NT2/D1 (cell line): Measurements from ENCODE around the gene LPGAT1.
A peak's percentile ranks its signal among the peaks of the same experiment; 100 is the strongest.
"Not testable (repeated sequence)": the region's sequence is repeated elsewhere in the genome, so short reads cannot be mapped to it uniquely, and the experiment has no call there.

Source experiments
- DNase-seq: peaks from one replicate; pipeline ENCODE4 v3.0.0-alpha.2; 2011; ENCODE audit warnings: low read depth, low spot score
- H3K27me3 ChIP-seq: 2 replicates; pipeline ENCODE4 v1.6.0; 2011; ENCODE audit warnings: mild to moderate bottlenecking; ENCODE audit not compliant: insufficient read length, insufficient read depth
- H3K36me3 ChIP-seq: 2 replicates; pipeline ENCODE4 v1.6.1; 2011; ENCODE audit warnings: mild to moderate bottlenecking, low read length, mixed read lengths; ENCODE audit not compliant: insufficient read depth, insufficient read length
- H3K4me1 ChIP-seq: 2 replicates; pipeline ENCODE4 v1.5.1; 2011; ENCODE audit not compliant: insufficient read depth, insufficient read length
- H3K4me3 ChIP-seq: 2 replicates; pipeline ENCODE4 v1.5.1; 2011; ENCODE audit warnings: low read depth; ENCODE audit not compliant: insufficient read length
- H3K9ac ChIP-seq: 2 replicates; pipeline ENCODE4 v1.6.0; 2011; ENCODE audit warnings: low read depth; ENCODE audit not compliant: insufficient read length
- H3K9me3 ChIP-seq: 2 replicates; pipeline ENCODE4 v1.5.1; 2011; ENCODE audit warnings: mild to moderate bottlenecking, low read length; ENCODE audit not compliant: insufficient read depth
- SUZ12 ChIP-seq: IDR thresholded peaks from 2 replicates; pipeline ENCODE4 v1.6.1; 2011; ENCODE audit not compliant: insufficient read length, insufficient read depth; ENCODE audit errors: extremely low read depth
- YY1 ChIP-seq: IDR thresholded peaks from 2 replicates; pipeline ENCODE4 v1.6.1; 2011; ENCODE audit not compliant: insufficient read length, insufficient read depth
- ZNF274 ChIP-seq: IDR thresholded peaks from 2 replicates; pipeline ENCODE4 v1.6.1; 2011; ENCODE audit warnings: mild to moderate bottlenecking, low read depth, low read length

LPGAT1 gene

GRCh38 chr1:211830328-211831142 lies at the start of gene LPGAT1:
TSS of gene LPGAT1 (minus strand) at chr1:211830763. CDS start at chr1:211829296, 1,467 bp downstream.
- TF ChIP-seq SUZ12 (no peak), ZNF274 (no peak), YY1 (no peak)
- DNase-seq: peak; percentile 70
- Histone ChIP-seq H3K4me3 (peak within 1 kb of the TSS; percentile 71), H3K9ac (peak within 1 kb of the TSS; percentile 82), H3K4me1 (no peaks in the 10 kb centered on the region), H3K9me3 (no peaks in the 10 kb centered on the region), H3K36me3 (peaks cover under 1% of the 10 kb centered on the region), H3K27me3 (peaks cover 13% of the 10 kb centered on the region)

DNA sequence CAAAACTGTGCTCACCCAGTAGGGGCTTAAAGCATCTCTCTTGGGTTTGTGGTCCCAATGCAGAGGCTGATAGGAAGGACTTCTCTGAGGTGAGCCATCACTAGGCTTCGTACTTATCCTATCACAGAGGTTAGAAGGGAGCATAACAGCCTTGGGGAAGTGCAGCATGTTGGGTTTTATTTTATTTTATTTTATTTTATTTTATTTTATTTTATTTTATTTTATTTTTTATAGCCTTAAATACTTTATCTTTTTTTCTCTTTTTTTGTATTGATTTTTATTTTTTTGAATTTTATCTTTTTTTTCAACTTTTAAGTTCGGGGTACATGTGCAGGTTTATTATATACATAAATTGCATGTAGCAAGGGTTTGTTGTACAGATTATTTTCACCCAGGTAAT lies 48.9 kb upstream of the LPGAT1 start:
- no peak for DNase-seq
- H3K27me3 ChIP-seq: no peaks in the 10 kb centered on the region
- no peaks in the 10 kb centered on the region for H3K4me1 ChIP-seq
- TF ChIP-seq SUZ12 (no peak), ZNF274 (no peak), YY1 (no peak)
- H3K4me3 ChIP-seq: no peak overlapping the region
- H3K36me3 ChIP-seq: no peaks in the 10 kb centered on the region
- no peak overlapping the region for H3K9ac ChIP-seq
- H3K9me3 ChIP-seq: no peaks in the 10 kb centered on the region

DNA sequence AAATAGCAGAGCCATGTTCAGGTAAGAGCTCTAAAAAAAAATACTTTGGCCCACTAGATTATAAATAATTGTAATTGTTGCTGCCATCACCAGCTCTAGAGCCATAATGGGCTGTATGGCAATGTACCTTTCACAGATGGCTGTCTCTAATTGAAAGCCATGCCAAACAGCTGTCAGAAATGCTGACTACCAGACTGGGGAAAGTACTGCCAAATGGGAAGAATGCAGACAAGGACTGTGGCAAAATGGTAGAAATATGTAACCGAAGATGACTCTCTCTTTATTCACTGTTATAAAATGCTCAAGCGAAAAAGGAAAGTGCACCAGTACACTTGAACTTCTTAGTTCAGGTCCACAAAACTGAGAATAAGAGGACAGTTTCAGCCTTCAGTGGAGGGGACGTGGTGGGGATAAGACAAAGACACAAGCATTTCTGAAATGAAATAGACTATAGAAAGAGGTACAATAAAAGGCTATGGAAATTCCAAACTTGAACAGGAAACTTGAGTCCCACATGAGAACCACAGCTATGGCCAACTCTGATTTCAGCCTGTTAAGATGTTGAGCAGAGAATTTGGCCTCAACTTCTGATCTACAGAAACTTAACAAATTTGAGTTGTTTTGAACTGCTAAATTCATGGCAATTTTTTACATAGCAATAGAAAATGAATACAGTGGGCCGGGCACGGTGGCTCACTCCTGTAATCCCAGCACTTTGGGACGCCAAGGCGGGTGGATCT lies 46.5 kb upstream of the LPGAT1 start:
- Histone ChIP-seq H3K36me3 (no peaks in the 10 kb centered on the region), H3K9me3 (no peaks in the 10 kb centered on the region), H3K4me3 (no peak overlapping the region), H3K4me1 (no peaks in the 10 kb centered on the region), H3K27me3 (no peaks in the 10 kb centered on the region), H3K9ac (no peak overlapping the region)
- no peak for DNase-seq
- TF ChIP-seq ZNF274 (no peak), YY1 (no peak), SUZ12 (no peak)

DNA sequence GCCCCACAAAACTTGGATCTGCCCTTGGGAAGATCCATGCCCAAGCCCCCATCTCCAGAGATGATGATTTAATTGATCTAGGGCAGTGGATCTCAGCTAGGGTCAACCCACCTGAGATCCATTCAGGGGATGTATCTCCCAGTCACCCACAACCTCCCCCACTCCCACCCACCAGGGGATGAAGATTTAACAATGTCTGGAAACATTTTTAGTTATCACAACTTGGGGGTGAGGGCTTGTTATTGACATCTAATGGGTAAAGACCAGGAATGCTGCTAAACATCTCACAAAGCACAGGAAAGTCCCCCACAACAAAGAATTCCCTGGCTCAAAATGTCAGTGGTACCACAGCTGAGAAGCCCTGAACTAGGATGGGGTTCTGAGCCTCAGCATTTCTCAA lies 45.0 kb upstream of the LPGAT1 start:
- no peaks in the 10 kb centered on the region for H3K9me3 ChIP-seq
- no peaks in the 10 kb centered on the region for H3K4me1 ChIP-seq
- no peak for TF ChIP-seq YY1
- TF ChIP-seq ZNF274: no peak
- no peak for TF ChIP-seq SUZ12
- no peaks in the 10 kb centered on the region for H3K36me3 ChIP-seq
- no peak overlapping the region for H3K4me3 ChIP-seq
- no peaks in the 10 kb centered on the region for H3K27me3 ChIP-seq
- DNase-seq: no peak
- no peak overlapping the region for H3K9ac ChIP-seq

DNA sequence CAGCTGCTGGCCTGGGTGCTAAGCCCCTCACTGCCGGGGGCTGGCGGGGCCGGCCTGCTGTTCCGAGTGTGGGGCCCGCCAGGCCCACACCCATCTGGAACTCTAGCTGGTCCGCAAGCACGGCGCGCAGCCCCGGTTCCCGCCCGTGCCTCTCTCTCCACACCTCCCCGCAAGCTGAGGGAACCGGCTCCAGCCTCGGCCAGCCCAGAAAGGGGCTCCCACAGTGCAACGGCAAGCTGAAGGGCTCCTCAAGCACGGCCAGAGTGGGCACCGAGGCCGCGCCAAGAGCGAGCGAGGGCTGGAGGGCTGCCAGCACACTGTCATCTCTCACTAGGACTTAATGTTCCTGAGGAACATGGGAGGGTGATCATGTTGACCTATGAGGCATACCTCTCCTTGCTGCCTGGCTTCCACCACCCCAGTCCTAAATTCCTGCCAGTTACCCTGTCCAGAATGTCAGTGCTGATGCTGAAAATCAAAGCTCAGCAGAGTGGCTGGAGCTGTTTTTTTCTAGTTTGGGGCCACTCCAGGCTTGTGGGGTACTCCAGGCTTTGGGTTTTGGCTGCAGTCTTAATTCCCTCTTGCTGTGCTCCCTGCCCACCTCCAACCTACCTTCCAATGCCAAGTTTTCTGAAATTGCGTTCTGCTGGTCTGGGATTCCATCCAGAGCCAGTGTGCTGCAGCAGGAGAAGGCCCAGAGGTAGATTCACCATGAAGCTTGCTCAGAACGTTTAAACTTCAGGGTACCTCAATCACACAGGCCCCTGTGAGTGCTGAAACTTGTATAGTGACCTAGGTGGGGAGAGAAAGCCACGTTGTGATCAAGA lies 44.2 kb upstream of the LPGAT1 start:
- Histone ChIP-seq H3K4me1 (no peaks in the 10 kb centered on the region), H3K4me3 (no peak overlapping the region), H3K27me3 (no peaks in the 10 kb centered on the region), H3K9me3 (no peaks in the 10 kb centered on the region), H3K36me3 (no peaks in the 10 kb centered on the region), H3K9ac (no peak overlapping the region)
- DNase-seq: no peak
- TF ChIP-seq ZNF274 (no peak), YY1 (no peak), SUZ12 (no peak)

DNA sequence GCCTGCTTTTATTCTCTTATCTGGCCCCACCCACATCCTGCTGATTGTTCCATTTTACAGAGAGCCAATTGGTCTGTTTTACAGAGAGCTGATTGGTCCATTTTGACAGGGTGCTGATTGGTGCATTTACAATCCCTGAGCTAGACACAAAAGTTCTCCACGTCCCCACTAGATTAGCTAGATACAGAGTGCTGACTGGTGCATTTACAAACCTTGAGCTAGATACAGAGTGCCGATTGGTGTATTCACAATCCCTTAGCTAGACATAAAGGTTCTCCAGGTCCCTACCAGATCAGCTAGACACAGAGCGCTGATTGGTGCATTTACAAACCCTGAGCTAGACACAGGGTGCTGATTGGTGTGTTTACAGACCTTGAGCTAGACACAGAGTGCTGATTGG lies 43.2 kb upstream of the LPGAT1 start:
- not testable (repeated sequence) for DNase-seq, H3K27me3 ChIP-seq, H3K9ac ChIP-seq, H3K4me3 ChIP-seq, H3K36me3 ChIP-seq, H3K9me3 ChIP-seq, H3K4me1 ChIP-seq

DNA sequence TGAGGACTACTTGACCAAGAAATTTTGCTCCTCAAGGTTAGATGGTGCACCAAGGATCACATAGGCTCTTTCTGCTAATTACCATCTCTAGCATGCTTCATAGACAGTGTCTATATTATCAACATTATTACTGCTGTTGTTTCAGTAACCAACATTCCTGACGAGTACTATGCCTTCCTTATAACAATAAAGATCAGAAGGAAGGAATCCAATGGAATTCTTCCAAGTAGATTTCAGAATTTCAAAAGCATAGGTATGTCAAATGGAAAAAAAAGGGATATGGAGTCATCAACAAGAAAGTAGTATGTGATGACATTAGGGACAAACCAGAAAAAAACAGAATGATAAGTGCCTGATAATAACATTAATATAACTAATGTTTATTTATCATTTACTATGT lies 39.6 kb upstream of the LPGAT1 start:
- Histone ChIP-seq H3K9me3 (no peaks in the 10 kb centered on the region), H3K4me1 (no peaks in the 10 kb centered on the region), H3K36me3 (no peaks in the 10 kb centered on the region), H3K27me3 (no peaks in the 10 kb centered on the region), H3K9ac (no peak overlapping the region), H3K4me3 (no peak overlapping the region)
- TF ChIP-seq SUZ12: no peak
- TF ChIP-seq ZNF274: no peak
- TF ChIP-seq YY1: no peak
- no peak for DNase-seq
